GM21447 (cell line): ENCODE measurements around the gene CFLAR.
"Not testable (repeated sequence)": the region's sequence is repeated elsewhere in the genome, so short reads cannot be mapped to it uniquely, and the experiment has no call there.

Source experiments
- ATAC-seq: cut with Tn5 transposase; IDR thresholded peaks from one replicate; pipeline ENCODE4 v1.9.1; 2021; ENCODE audit not compliant: unreplicated experiment

Gene CFLAR

GRCh38 chr2:201118121-201118960 is 2.4 kb downstream of the CFLAR start:
- peak; percentile 33 for ATAC-seq

DNA sequence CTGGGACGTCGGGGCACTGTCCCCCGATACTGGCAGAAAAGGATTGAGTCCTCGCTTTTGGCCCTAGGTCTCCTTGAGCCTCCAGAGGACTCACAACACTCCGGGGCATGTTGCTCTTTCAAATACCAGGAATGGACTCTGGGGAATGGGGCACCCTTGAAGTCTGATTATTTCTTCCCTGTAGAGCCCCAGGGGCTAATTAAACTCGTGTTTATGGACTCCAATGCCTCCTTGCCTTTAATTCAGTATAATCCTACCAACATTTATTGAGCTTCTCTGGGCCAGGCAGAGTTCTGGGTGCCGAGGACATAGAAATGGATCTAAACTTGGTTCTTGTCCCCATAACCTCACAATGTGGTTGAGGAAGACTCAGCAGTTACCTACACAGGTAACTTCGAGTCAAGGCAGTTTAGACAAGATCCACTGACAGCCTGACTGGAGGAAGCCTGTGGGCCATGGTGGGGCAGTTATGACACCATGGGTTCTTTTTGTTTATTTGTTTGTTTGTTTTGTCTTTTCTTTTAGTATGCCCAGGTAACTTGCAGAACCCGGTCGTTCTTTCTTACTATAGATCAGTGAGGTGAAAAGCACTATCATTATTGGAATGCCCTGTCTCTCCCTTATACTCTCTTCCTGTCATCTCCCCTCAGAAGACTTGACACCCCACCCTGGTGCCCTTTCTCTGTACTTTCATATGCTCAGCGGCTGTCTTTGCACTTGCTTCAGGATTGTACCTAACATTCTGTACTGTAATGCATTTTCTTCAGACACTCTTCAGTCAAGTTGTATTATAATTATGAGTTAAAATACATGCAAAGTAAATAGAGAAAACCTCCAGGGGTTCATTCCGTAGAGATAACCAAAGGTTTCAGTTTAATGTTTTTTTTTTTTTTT is 3.2 kb downstream of the CFLAR start:
- peak; percentile 3 for ATAC-seq

- no peak for ATAC-seq
Observed at GRCh38 chr2:201122276-201122675, 6.3 kb downstream of the CFLAR start.

GRCh38 chr2:201126308-201127151 is 10.6 kb downstream of the CFLAR start:
- peak; percentile 27 for ATAC-seq

DNA sequence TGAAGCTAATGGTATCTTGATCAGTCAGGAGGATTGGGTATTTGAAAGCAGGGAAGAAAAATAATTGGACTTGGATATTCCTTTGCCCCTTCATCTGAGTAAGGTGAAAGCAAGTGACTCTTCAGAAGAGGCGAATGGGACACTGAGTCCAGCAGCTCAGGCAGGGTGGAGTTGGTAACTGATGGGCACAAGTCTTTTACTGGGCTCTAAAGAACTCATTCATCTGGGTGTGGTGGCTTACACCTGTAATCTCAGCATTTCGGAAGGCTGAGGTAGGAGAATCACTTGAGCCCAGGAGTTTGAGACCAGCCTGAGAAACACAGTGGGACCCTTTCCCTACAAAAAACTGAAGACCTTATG is 11.2 kb downstream of the CFLAR start:
- ATAC-seq, result no peak

- ATAC-seq, result no peak
Observed at GRCh38 chr2:201127570-201127969, 11.6 kb downstream of the CFLAR start.

- ATAC-seq, result no peak
Observed at GRCh38 chr2:201128033-201128432, 12.1 kb downstream of the CFLAR start.

- ATAC-seq, result peak; percentile 17
Observed at GRCh38 chr2:201128933-201129505, 13.1 kb downstream of the CFLAR start.

- ATAC-seq, result no peak
Observed at GRCh38 chr2:201130524-201131186, 14.7 kb downstream of the CFLAR start.

DNA sequence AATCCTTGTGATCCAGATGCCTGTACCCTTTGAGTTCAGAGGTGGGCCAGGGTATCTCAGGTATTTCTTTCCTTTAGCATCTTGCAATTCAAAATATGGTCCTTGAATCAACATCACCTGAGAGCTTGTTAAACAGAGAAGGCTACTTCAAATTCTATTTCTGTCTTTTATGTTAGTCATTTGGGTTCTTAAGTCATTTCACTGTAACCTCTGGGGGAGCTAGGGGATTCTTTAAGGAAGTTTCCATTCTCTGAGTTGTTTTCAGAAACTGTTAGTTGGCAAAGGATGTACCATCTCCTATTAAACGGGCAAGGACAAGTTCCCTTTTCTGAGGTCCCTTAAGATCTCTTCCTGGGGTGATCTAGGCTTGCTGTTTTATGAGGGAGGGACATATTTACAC is 16.6 kb downstream of the CFLAR start:
- peak; percentile 38 for ATAC-seq

DNA sequence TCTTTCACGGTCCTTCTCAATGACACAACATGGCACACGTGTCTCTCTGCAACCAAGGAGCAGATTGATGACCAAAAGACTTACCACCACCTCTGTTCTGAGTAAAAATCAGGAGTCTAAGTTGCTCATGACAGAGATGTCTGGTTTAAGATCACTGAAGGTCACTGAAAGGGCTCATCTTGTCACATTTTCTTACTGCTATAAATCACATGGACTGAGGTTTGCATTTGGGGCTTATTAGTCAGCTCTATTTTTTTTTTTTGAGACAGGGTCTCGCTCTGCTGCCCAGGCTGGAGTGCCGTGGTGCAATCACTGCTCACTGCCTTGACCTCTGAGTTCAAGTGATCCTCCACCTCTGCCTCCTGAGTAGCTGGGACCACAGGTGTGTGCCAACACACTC is 19.4 kb downstream of the CFLAR start:
- ATAC-seq, result no peak

GRCh38 chr2:201136889-201137321 is 20.9 kb downstream of the CFLAR start:
- no peak for ATAC-seq

DNA sequence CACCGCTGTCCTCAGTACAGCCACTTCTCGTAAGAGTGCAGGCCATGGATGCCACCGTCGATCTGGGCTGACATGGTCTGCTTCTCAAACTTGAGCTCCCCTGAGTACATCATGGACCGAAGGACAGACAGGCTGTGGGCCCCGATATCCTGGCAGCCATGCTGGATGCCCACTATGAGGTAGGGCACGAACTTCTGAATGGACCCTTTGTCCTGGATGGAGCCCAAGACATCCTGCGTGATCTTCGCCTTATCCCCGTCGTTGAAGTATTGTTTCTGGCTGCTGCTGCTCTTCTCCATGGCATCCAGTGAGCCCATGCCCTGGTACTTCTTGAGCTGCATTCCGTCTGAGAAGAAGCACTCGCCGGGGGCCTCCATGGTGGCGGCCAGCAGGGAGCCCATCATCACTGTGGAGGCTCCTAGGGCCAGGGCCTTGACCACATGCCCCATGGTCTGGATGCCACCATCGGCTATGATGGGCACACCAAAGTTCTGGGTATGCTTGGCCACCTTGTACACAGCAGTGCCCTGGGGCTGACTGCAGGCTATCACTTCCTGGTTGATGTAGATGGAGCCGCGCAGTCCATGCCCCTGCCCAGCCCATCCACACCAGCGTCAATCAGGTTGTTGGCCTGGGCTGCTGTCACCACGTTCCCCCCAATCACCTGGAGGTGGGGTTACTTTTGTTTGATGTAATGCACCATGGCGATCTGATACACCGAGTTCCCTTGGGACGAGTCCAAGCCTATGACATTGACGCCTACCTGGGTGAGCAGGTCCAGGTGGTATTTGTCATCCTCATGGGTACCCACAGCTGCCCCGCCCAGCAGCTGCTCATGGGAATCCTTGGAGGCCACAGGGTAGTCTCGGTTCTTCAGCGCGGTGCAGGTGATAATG is 21.8 kb downstream of the CFLAR start:
- no peak for ATAC-seq

DNA sequence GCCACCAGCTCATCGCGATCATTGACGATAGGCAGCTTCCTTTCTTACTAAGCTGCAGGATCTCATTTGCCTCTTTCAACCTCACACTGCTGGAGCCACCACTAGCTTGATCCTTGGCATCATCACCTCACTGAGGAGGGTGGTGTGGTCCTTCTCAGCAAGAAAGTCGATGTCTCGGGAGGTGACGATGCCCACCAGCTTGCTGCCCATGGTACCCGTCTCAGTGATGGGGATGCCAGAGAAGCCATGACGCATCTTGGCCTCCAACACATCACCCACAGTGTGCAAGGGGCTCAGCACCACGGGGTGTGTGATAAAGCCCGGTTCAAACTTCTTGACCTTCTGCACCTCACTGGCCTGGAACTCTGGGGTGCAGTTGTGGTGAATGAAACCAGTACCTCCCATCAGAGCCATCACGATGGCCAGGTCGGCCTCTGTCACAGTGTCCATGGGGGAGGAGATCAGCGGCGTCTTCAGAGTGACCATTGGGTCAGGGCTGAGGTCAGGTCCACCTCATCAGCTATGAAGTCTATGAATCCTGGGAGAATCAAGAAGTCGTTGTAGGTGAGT is 22.5 kb downstream of the CFLAR start:
- no peak for ATAC-seq

- not testable (repeated sequence) for ATAC-seq
Observed at GRCh38 chr2:201138986-201139781, 23.2 kb downstream of the CFLAR start.

GRCh38 chr2:201139836-201140604 is 24.1 kb downstream of the CFLAR start:
- no peak for ATAC-seq
